ENCODE results near the gene PVR. TPM values are rescaled to one million over a fixed set of nuclear protein-coding genes. Genes with fewer than 3 reads are reported as not detected.

The PVR gene
- polyA plus RNA-seq, 1 of the 3 experiments (the other 2 are of a cell fraction) = 90.8 TPM

- TF ChIP-seq EZH2phosphoT487 (IDR thresholded peaks at IDR 0.05; ENCODE audit: borderline replicate concordance, low read depth) = no peak
- TF ChIP-seq MAX (IDR thresholded peaks at IDR 0.05; ENCODE audit: low read depth) = no peak
These were observed 7.0 kb upstream of the PVR start (continued) for GRCh38 chr19:44636439-44637389.

GRCh38 chr19:44637390-44637764, 6.3 kb upstream of the PVR start:
- H3F3A ChIP-seq (replicated peaks; ENCODE audit: insufficient read depth) = peaks cover 6% of the 10 kb centered on the region

More at GRCh38 chr19:44637390-44637764, 6.3 kb upstream of the PVR start:
- DNase-seq = no peak
- Histone ChIP-seq H2AFZ (ENCODE audit: low read depth) (no peak overlapping the region), H3K4me2 (no peak overlapping the region), H3K27ac (ENCODE audit: low read depth in 2 of 2, low read length in 1 of 2) (no peak overlapping the region), H3K4me3 (ENCODE audit: low read depth in 2 of 2, low read length in 1 of 2) (no peak overlapping the region), H3K9me3 (no peaks in the 10 kb centered on the region), H4K20me1 (ENCODE audit: insufficient read depth) (no peaks in the 10 kb centered on the region), H3K36me3 (replicated peaks in 1 of 2; ENCODE audit: control insufficient read depth in 1 of 2, insufficient read depth in 2 of 2, low read length in 1 of 2) (no peaks in the 10 kb centered on the region), H3K9ac (no peak overlapping the region), H3K79me2 (ENCODE audit: insufficient read depth) (no peaks in the 10 kb centered on the region), H3K27me3 (ENCODE audit: insufficient read depth) (no peaks in the 10 kb centered on the region), H3K4me1 (ENCODE audit: control insufficient read depth in 1 of 2, insufficient read depth in 2 of 2, low read depth in 1 of 2, low read length in 1 of 2) (peaks cover 0 to 8% of the 10 kb centered on the region in 2 experiments; a peak in 2 of 4 replicates), H3K9me2 (no peaks in the 10 kb centered on the region)
- ChIA-PET POLR2A (no interaction called here), CTCF (interaction anchor here (0.6 to 1.9 kb wide), 3 partner anchors 19 to 209 kb away, joined by 3 to 7 read pairs (median 3); partner anchors contain the start of gene NECTIN2)
- TF ChIP-seq RCOR1 (IDR thresholded peaks at IDR 0.05; ENCODE audit: low read length) (no peak), CHD2 (IDR thresholded peaks at IDR 0.05; ENCODE audit: low read length, partially characterized antibody) (no peak), GABPA (IDR thresholded peaks at IDR 0.05; ENCODE audit: low read depth) (no peak), FOXM1 (IDR thresholded peaks at IDR 0.05; ENCODE audit: low read depth) (no peak), YY1 (IDR thresholded peaks at IDR 0.05; ENCODE audit: low read depth) (no peak), MAX (IDR thresholded peaks at IDR 0.05; ENCODE audit: low read depth) (no peak), IRF3 (IDR thresholded peaks at IDR 0.05; ENCODE audit: low read depth, low read length) (no peak), GATA2 (CRISPR knock-in tag; IDR thresholded peaks at IDR 0.05) (no peak), RXRA (IDR thresholded peaks at IDR 0.05; ENCODE audit: borderline replicate concordance, low read depth) (no peak), SMC3 (IDR thresholded peaks at IDR 0.05; ENCODE audit: low read depth, low read length) (no peak), TCF12 (IDR thresholded peaks at IDR 0.05) (no peak), PBX3 (IDR thresholded peaks at IDR 0.05) (no peak), RAD21 (IDR thresholded peaks at IDR 0.05; ENCODE audit: low read length) (no peak), TEAD4 (IDR thresholded peaks at IDR 0.05; ENCODE audit: borderline replicate concordance, insufficient read depth) (no peak), FOSL2 (IDR thresholded peaks at IDR 0.05; ENCODE audit: borderline replicate concordance, low read depth) (no peak)
- WGBS (ENCODE audit: low lambda C conversion rate) = 91% methylated on average over 5 of the region's 5 CpGs

All from SK-N-SH (cell line).